ENCODE results near the gene PSMA6.
A peak's percentile ranks its signal among the peaks of the same experiment; 100 is the strongest.

The PSMA6 gene

GRCh38 chr14:35286707-35287106, 5.5 kb upstream of the PSMA6 start:
- Histone ChIP-seq H3K27me3 (ENCODE audit: control insufficient read depth, low read length) (no peaks in the 10 kb centered on the region), H3K4me3 (ENCODE audit: low read length) (peak overlapping the region; percentile 65), H3K9me3 (ENCODE audit: control insufficient read depth, insufficient read depth, low read length) (no peaks in the 10 kb centered on the region), H3K4me2 (ENCODE audit: low read length) (peak overlapping the region; percentile 80), H4K20me1 (ENCODE audit: control insufficient read depth, insufficient read depth, low read depth, low read length) (no peaks in the 10 kb centered on the region), H3K79me2 (ENCODE audit: control insufficient read depth, low read length) (no peaks in the 10 kb centered on the region), H3F3A (ENCODE audit: control insufficient read depth, insufficient read depth) (peaks cover 32% of the 10 kb centered on the region), H3K9me2 (replicated peaks; ENCODE audit: control insufficient read depth, low read length) (no peaks in the 10 kb centered on the region), H3K36me3 (ENCODE audit: control insufficient read depth, low read length) (peaks cover 15% of the 10 kb centered on the region), H3K27ac (ENCODE audit: low read depth, low read length) (peak overlapping the region; percentile 87), H3K4me1 (ENCODE audit: control insufficient read depth, low read length) (peaks cover 79% of the 10 kb centered on the region)
- TF ChIP-seq, protein P1, sequence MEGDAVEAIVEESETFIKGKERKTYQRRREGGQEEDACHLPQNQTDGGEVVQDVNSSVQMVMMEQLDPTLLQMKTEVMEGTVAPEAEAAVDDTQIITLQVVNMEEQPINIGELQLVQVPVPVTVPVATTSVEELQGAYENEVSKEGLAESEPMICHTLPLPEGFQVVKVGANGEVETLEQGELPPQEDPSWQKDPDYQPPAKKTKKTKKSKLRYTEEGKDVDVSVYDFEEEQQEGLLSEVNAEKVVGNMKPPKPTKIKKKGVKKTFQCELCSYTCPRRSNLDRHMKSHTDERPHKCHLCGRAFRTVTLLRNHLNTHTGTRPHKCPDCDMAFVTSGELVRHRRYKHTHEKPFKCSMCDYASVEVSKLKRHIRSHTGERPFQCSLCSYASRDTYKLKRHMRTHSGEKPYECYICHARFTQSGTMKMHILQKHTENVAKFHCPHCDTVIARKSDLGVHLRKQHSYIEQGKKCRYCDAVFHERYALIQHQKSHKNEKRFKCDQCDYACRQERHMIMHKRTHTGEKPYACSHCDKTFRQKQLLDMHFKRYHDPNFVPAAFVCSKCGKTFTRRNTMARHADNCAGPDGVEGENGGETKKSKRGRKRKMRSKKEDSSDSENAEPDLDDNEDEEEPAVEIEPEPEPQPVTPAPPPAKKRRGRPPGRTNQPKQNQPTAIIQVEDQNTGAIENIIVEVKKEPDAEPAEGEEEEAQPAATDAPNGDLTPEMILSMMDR (IDR thresholded peaks at IDR 0.05; ENCODE audit: low read depth, low read length, poor library complexity, severe bottlenecking): no peak
- TF ChIP-seq EZH2phosphoT487 (IDR thresholded peaks at IDR 0.05; ENCODE audit: borderline replicate concordance, low read length): no peak

- Histone ChIP-seq H3K4me3 (ENCODE audit: low read length) (peak overlapping the region; percentile 11; the same call in 1 of the 2 replicates), H3K9me2 (replicated peaks; ENCODE audit: control insufficient read depth, low read length) (no peaks in the 10 kb centered on the region), H3K9me3 (ENCODE audit: control insufficient read depth, insufficient read depth, low read length) (no peaks in the 10 kb centered on the region), H3F3A (ENCODE audit: control insufficient read depth, insufficient read depth) (peaks cover 35% of the 10 kb centered on the region), H3K36me3 (ENCODE audit: control insufficient read depth, low read length) (peaks cover 18% of the 10 kb centered on the region), H3K27ac (ENCODE audit: low read depth, low read length) (peak overlapping the region; percentile 87; the same call in 1 of the 2 replicates), H3K4me2 (ENCODE audit: low read length) (peak overlapping the region; percentile 80), H4K20me1 (ENCODE audit: control insufficient read depth, insufficient read depth, low read depth, low read length) (no peaks in the 10 kb centered on the region), H3K4me1 (ENCODE audit: control insufficient read depth, low read length) (peaks cover 79% of the 10 kb centered on the region), H3K27me3 (ENCODE audit: control insufficient read depth, low read length) (no peaks in the 10 kb centered on the region), H3K79me2 (ENCODE audit: control insufficient read depth, low read length) (peaks cover 4% of the 10 kb centered on the region)
- no peak for TF ChIP-seq EZH2phosphoT487 (IDR thresholded peaks at IDR 0.05; ENCODE audit: borderline replicate concordance, low read length)
- TF ChIP-seq, protein P1 (IDR thresholded peaks at IDR 0.05; ENCODE audit: low read depth, low read length, poor library complexity, severe bottlenecking): no peak
These were observed 4.7 kb upstream of the PSMA6 start for GRCh38 chr14:35287431-35288013.

GRCh38 chr14:35289623-35290022, 2.6 kb upstream of the PSMA6 start:
- Histone ChIP-seq H3K4me3 (ENCODE audit: low read length) (no peak overlapping the region), H3K9me3 (ENCODE audit: control insufficient read depth, insufficient read depth, low read length) (no peaks in the 10 kb centered on the region), H3K27me3 (ENCODE audit: control insufficient read depth, low read length) (no peaks in the 10 kb centered on the region), H3K36me3 (ENCODE audit: control insufficient read depth, low read length) (peaks cover 36% of the 10 kb centered on the region), H4K20me1 (ENCODE audit: control insufficient read depth, insufficient read depth, low read depth, low read length) (peaks cover 7% of the 10 kb centered on the region), H3K9me2 (replicated peaks; ENCODE audit: control insufficient read depth, low read length) (no peaks in the 10 kb centered on the region), H3K4me1 (ENCODE audit: control insufficient read depth, low read length) (peaks cover 76% of the 10 kb centered on the region), H3F3A (ENCODE audit: control insufficient read depth, insufficient read depth) (peaks cover 35% of the 10 kb centered on the region), H3K4me2 (ENCODE audit: low read length) (peak overlapping the region; percentile 89; the same call in 1 of the 2 replicates), H3K79me2 (ENCODE audit: control insufficient read depth, low read length) (peaks cover 25% of the 10 kb centered on the region), H3K27ac (ENCODE audit: low read depth, low read length) (no peak overlapping the region)
- TF ChIP-seq, protein P1 (IDR thresholded peaks at IDR 0.05; ENCODE audit: low read depth, low read length, poor library complexity, severe bottlenecking): no peak
- no peak for TF ChIP-seq EZH2phosphoT487 (IDR thresholded peaks at IDR 0.05; ENCODE audit: borderline replicate concordance, low read length)

All from DOHH2 (cell line).